ENCODE data around the gene ZSWIM2.
"Not testable (repeated sequence)": the region's sequence is repeated elsewhere in the genome, so short reads cannot be mapped to it uniquely, and the experiment has no call there.

ZSWIM2 gene

DNA sequence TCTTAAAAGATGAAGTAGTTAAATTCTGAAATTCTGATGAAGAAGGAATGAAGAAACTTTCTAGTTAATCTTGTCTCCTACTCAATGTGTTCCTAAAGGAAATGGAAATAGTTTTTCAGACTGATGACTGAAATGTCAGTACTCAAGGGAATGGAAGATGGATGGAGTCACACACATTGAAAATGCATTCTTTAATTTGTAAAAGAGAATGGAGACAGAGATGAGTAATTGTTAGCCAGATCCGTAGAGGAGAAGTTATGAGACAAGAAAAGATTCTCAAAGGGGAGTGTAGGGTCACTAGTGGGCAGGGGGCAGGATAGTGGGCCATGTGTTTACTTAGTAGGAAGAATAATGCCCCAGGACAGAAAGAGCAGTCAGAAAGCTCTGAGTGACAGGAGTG, 13.3 kb downstream of the ZSWIM2 start:
- DNase-seq, result no peak

GRCh38 chr2:186827862-186828492, 21.0 kb downstream of the ZSWIM2 start:
- no peak for DNase-seq

DNA sequence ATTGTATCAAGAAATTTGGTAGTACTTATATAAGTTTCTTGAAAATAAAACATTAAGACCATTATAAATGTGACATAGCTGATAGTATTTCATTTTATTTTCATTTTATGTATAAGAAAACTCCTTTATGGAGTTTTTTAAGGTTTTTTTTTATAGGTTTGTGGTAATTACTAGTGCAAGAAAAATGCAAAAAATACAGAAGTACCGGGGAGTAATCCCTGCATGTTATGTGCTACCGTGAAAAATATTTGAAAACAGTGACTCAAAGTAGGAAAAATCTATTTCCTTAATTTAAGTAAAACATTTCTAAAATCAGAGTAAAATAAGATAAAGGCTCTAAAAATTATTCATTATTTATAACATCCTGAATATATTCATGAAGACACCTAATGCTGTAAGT, 21.6 kb downstream of the ZSWIM2 start:
- no peak for DNase-seq

- no peak for DNase-seq
These were observed 26.6 kb downstream of the ZSWIM2 start for GRCh38 chr2:186822323-186822722.

- DNase-seq, result no peak
These were observed 28.7 kb downstream of the ZSWIM2 start for GRCh38 chr2:186820303-186820702.

DNA sequence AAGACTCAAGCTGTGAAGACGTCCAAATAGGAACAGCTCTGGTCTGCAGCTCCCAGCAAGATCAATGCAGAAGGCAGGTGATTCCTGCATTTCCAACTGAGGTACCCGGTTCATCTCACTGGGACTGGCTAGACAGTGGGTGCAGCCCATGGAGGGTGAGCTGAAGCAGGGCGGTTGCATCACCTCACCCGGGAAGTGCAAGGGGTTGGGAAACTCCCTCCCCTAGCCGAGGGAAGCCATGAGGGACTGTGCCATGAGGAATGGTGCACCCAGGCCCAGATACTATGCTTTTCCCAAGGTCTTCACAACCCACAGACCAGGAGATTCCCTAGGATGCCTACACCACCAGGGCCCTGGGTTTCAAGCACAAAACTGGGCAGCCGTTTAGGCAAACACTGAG, 37.2 kb downstream of the ZSWIM2 start:
- not testable (repeated sequence) for DNase-seq

DNA sequence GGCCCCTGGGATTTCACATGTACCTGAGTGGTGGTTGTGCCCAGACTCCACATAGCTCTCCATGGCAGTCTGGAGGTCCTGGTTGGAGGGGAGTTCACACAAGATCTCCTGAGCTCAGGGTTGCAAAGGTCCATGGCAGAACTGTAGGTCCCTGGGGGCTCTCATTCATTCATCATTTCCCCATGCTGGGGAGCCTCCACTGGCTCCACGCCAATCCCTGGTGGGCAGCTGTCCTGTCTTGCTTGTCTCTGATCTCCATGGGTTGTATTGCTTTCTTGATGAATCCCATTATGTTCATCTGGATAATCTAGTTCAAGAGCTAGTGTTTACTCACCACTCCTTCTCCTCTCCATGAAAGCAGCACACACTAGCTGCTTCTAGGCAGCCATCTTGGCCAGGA, 42.4 kb downstream of the ZSWIM2 start:
- no peak for DNase-seq

DNA sequence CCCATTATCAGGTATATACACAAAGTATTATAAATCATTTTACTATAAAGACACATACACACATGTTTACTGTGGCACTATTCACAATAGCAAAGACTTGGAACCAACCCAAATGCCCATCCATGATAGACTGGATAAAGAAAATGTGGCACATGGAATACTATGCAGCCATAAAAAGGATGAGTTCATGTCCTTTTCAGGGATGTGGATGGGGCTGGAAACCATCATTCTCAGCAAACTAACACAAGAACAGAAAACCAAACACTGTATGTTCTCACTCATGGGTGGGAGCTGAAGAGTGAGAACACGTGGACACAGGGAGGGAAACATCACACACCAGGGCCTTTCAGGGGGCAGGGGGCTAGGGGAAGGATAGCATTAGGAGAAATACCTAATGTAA, 50.4 kb downstream of the ZSWIM2 start:
- not testable (repeated sequence) for DNase-seq

DNA sequence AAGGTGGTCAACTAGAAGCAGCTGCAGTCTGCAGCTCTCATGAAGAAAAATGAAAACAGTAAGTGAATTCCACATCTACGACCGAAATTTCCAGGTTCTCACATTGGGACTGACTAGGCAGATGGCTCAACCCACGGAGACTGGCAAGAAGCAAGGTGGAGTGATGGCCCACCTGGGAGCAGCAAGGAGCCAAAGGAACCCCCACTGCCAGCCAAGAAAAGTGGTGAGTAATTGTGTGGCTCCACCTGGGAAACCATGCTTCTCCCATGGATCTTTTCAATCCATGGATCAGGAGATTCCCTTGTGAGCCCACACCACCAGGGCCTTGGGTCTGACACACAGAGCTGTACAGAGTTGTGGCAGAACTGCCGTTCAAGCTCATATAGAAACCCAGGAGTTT, 64.0 kb downstream of the ZSWIM2 start:
- no peak for DNase-seq

- DNase-seq, result no peak
These were observed 65.7 kb downstream of the ZSWIM2 start for GRCh38 chr2:186783254-186783653.

DNA sequence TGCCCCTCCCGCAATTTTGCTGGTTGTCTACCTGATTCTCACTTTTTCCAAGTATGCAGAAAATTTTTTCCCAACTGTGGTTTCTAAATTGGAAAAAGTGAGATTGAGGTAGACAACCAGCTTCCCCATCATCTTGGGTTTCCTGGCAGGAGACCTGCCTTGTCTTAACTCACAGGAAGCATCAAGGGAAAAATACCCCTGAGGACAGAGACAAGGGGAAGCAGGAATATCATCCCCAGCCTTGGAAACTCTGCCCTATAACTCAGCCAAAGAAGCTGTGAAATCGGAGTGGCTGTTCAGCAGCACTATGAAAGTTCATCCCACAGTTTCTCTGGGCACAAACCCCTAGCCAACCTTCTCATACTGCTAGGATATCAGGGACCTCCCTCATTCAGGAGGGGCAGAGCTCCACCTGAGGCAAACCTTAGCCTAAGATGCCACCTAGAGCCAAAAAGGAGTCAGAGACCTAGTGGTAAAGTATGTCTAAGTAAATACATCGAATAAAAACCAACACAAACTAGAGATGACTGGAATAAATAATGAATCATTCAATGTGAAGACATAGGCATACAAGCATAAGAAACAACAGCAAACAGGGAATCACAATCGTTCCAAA, 68.2 kb downstream of the ZSWIM2 start:
- DNase-seq, result no peak

Measured in stimulated activated CD4-positive, alpha-beta T cell treated with anti-CD3 and anti-CD28 coated beads, Interleukin-4, amount 100 ng/mL, for 24 hours (primary cell).